CD4-positive, alpha-beta T cell (primary cell): ENCODE measurements around the gene USP25. TPM values are rescaled to one million over a fixed set of nuclear protein-coding genes. Genes with fewer than 3 reads are reported as not detected.

Experiments used
- ATAC-seq: fragments of 200-7000 bp; cut with Tn5 transposase; one replicate; pipeline ENCODE4 v1.10.0; 2022; ENCODE audit warnings: mild to moderate bottlenecking; ENCODE audit not compliant: poor library complexity
- CTCF ChIA-PET: fragments of 350-600 bp; sonication (Branson Sonifier 250); formaldehyde crosslinking; loops from one replicate; lab custom pipeline; 2021; ENCODE audit warnings: antibody characterized with exemption, inconsistent platforms; lab: Charles Lee
- POLR2A ChIA-PET: fragments of 350-600 bp; sonication (Branson Sonifier 250); formaldehyde crosslinking; loops from one replicate; lab custom pipeline; 2021; ENCODE audit warnings: antibody characterized with exemption, inconsistent platforms; lab: Charles Lee
- DNase-seq, 14 experiments: peaks; one replicate each; pipeline ENCODE4 v3.0.0-alpha.2; 2013 to 2020; ENCODE audit warnings: mixed read lengths in 2 of 14
- H3K27ac ChIP-seq, 2 donors: one replicate each; pipeline versions ENCODE4 v1.5.1 to v1.7.0; 2013; ENCODE audit warnings: low read length in 2 of 2, low read depth in 1 of 2, mild to moderate bottlenecking in 1 of 2
- H3K27me3 ChIP-seq, 2 experiments: 1 replicate in 1 of 2; 2 replicates in 1 of 2; pipeline versions ENCODE4 v1.6.1 to v1.7.0; 2013; ENCODE audit warnings: low read length in 2 of 2, control low read depth in 1 of 2, mild to moderate bottlenecking in 1 of 2, moderate library complexity in 1 of 2; ENCODE audit not compliant: insufficient read depth in 2 of 2, control insufficient read depth in 1 of 2
- H3K36me3 ChIP-seq: one replicate; pipeline ENCODE4 v1.6.1; 2013; ENCODE audit warnings: low read length, control low read depth; ENCODE audit not compliant: insufficient read depth
- H3K4me1 ChIP-seq: one replicate; pipeline ENCODE4 v1.6.1; 2013; ENCODE audit warnings: low read length, control low read depth; ENCODE audit not compliant: insufficient read depth
- H3K4me3 ChIP-seq: one replicate; pipeline ENCODE4 v1.5.1; 2013; ENCODE audit warnings: mild to moderate bottlenecking, low read length, moderate library complexity
- H3K9me3 ChIP-seq, 2 experiments: 1 replicate in 1 of 2; 2 replicates in 1 of 2; pipeline versions ENCODE4 v1.6.1 to v1.7.0; 2013; ENCODE audit warnings: low read length in 2 of 2, mild to moderate bottlenecking in 2 of 2, control low read depth in 1 of 2, moderate library complexity in 1 of 2; ENCODE audit not compliant: control insufficient read depth in 1 of 2, insufficient read depth in 1 of 2
- H3K27ac Mint-ChIP-seq: one replicate; pipeline ENCODE4 v1.8.0; 2020; ENCODE audit warnings: mixed read lengths
- H3K27me3 Mint-ChIP-seq: one replicate; pipeline ENCODE4 v1.8.0; 2021; ENCODE audit warnings: mixed read lengths
- H3K36me3 Mint-ChIP-seq: one replicate; pipeline ENCODE4 v1.8.0; 2021; ENCODE audit warnings: low read depth, mixed read lengths
- H3K4me1 Mint-ChIP-seq: one replicate; pipeline ENCODE4 v1.8.0; 2021; ENCODE audit warnings: low read depth, mixed read lengths
- H3K4me3 Mint-ChIP-seq: one replicate; pipeline ENCODE4 v1.8.0; 2020; ENCODE audit warnings: mild to moderate bottlenecking, mixed read lengths
- H3K9me3 Mint-ChIP-seq: one replicate; pipeline ENCODE4 v1.8.0; 2020; ENCODE audit warnings: mixed read lengths
- CTCF ChIP-seq: fragments of 200-600 bp; IDR thresholded peaks from one replicate; pipeline ENCODE4 v1.8.0; 2022; ENCODE audit warnings: antibody characterized with exemption, mild to moderate bottlenecking
- intact Hi-C, 2 experiments: fragments of 100-400 bp; cut with DNase I in 1 of 2; cut with micrococcal nuclease in 1 of 2; formaldehyde crosslinking; loops; one replicate each; pipeline versions ENCODE4 v1.15.1 to v1.9.0; 2023 to 2025; cut with DNase I, micrococcal nuclease
- total RNA-seq, 174 experiments: library from RNA in 2 of 174; stranded (reverse) in 2 of 174; gene quantifications; one replicate each; pipeline ENCODE4 v1.2.3 and lab custom pipeline; 2021 to 2026

USP25 gene
- total RNA-seq, 2 experiments from 2014 or later, result 45.0 to 49.2 TPM

- Histone ChIP-seq H3K9me3 (no peaks in the 10 kb centered on the region), H3K27ac (no peak overlapping the region), H3K4me3 (no peak overlapping the region), H3K36me3 (no peaks in the 10 kb centered on the region), H3K4me1 (peaks cover 29% of the 10 kb centered on the region), H3K27me3 (no peaks in the 10 kb centered on the region)
- H3K4me3 Mint-ChIP-seq, result peak overlapping the region; percentile 3
- DNase-seq (no peak), ATAC-seq (no peak)
- intact Hi-C loops, result no loop called here
- peaks cover 6% of the 10 kb centered on the region for H3K36me3 Mint-ChIP-seq
- CTCF ChIA-PET, result no interaction called here
- no peak for TF ChIP-seq CTCF
- no peaks in the 10 kb centered on the region for H3K27me3 Mint-ChIP-seq
- H3K27ac Mint-ChIP-seq, result no peak overlapping the region
- H3K9me3 Mint-ChIP-seq, result no peaks in the 10 kb centered on the region
- POLR2A ChIA-PET, result interaction anchor here (0.6 kb wide), 1 partner anchor 184 kb away, joined by 3 read pairs; no protein-coding TSS in a partner anchor
- H3K4me1 Mint-ChIP-seq, result peaks cover 84% of the 10 kb centered on the region
Observed at GRCh38 chr21:15751037-15751436, 21.3 kb downstream of the USP25 start.

GRCh38 chr21:15751546-15751945 lies 21.8 kb downstream of the USP25 start:
- H3K4me1 Mint-ChIP-seq, result peaks cover 87% of the 10 kb centered on the region
- H3K4me3 Mint-ChIP-seq, result no peak overlapping the region
- CTCF ChIA-PET, result interaction anchor here (1.7 kb wide), 1 partner anchor 13 kb away, joined by 4 read pairs; no protein-coding TSS in a partner anchor

GRCh38 chr21:15752763-15753407 lies 23.1 kb downstream of the USP25 start:
- Mint-ChIP-seq H3K27me3 (no peaks in the 10 kb centered on the region), H3K4me1 (peaks cover 88% of the 10 kb centered on the region), H3K9me3 (peaks cover 4% of the 10 kb centered on the region), H3K27ac (no peak overlapping the region), H3K36me3 (peaks cover 19% of the 10 kb centered on the region), H3K4me3 (no peak overlapping the region)
- POLR2A ChIA-PET, result interaction anchor here (1.4 kb wide), 1 partner anchor 23 kb away, joined by 3 read pairs; the partner anchor contains the start of gene USP25
- Histone ChIP-seq H3K4me3 (no peak overlapping the region), H3K27ac (no peak overlapping the region), H3K4me1 (peaks cover 26% of the 10 kb centered on the region), H3K36me3 (no peaks in the 10 kb centered on the region), H3K27me3 (no peaks in the 10 kb centered on the region), H3K9me3 (no peaks in the 10 kb centered on the region)
- CTCF ChIA-PET, result interaction anchor here (1.1 to 1.7 kb wide), 2 partner anchors 10 to 12 kb away, joined by 3 to 4 read pairs; no protein-coding TSS in a partner anchor
- no peak for TF ChIP-seq CTCF
- ATAC-seq, result no peak
- intact Hi-C loops, result no loop called here
- no peak for DNase-seq

More at GRCh38 chr21:15751546-15751945, 21.8 kb downstream of the USP25 start:
- intact Hi-C loops, result no loop called here
- H3K9me3 ChIP-seq, result no peaks in the 10 kb centered on the region
- Mint-ChIP-seq H3K27ac (no peak overlapping the region), H3K9me3 (no peaks in the 10 kb centered on the region), H3K36me3 (peaks cover 6% of the 10 kb centered on the region), H3K27me3 (no peaks in the 10 kb centered on the region)
- no peak overlapping the region for H3K27ac ChIP-seq
- TF ChIP-seq CTCF, result no peak
- no peaks in the 10 kb centered on the region for H3K36me3 ChIP-seq
- DNase-seq (no peak), ATAC-seq (no peak)
- no peak overlapping the region for H3K4me3 ChIP-seq
- peaks cover 26% of the 10 kb centered on the region for H3K4me1 ChIP-seq
- POLR2A ChIA-PET, result interaction anchor here (0.6 to 1.4 kb wide), 2 partner anchors 21 to 184 kb away, joined by 3 read pairs; partner anchors contain the start of gene USP25
- no peaks in the 10 kb centered on the region for H3K27me3 ChIP-seq
